WTC11 (cell line): ENCODE data around the gene FUBP3. TPM values are rescaled to one million over a fixed set of nuclear protein-coding genes. Genes with fewer than 3 reads are reported as not detected.

ENCODE experiments used
- ATAC-seq: fragments of 200-7000 bp; cut with Tn5 transposase; 2 replicates; pipeline ENCODE4 v1.10.0; 2021; ENCODE audit warnings: mild to moderate bottlenecking, moderate library complexity
- CTCF ChIA-PET: fragments of 300-600 bp; sonication (Branson Sonifier 250); formaldehyde crosslinking; loops from one replicate; lab custom pipeline; 2021; ENCODE audit warnings: antibody characterized with exemption; lab: Charles Lee
- POLR2A ChIA-PET: fragments of 350-600 bp; sonication (Branson Sonifier 250); formaldehyde crosslinking; loops from one replicate; lab custom pipeline; 2021; ENCODE audit warnings: antibody characterized with exemption; lab: Charles Lee
- DNase-seq: peaks from one replicate; pipeline ENCODE4 v3.0.0; 2021; ENCODE audit warnings: low spot score
- H3K27ac Mint-ChIP-seq: 2 replicates; pipeline ENCODE4 v1.8.0; 2021; ENCODE audit warnings: mixed read lengths
- H3K27me3 Mint-ChIP-seq: 2 replicates; pipeline ENCODE4 v1.8.0; 2021; ENCODE audit warnings: low read depth, mild to moderate bottlenecking, moderate library complexity, mixed read lengths
- H3K36me3 Mint-ChIP-seq: 2 replicates; pipeline ENCODE4 v1.8.0; 2021; ENCODE audit warnings: mixed read lengths
- H3K4me1 Mint-ChIP-seq: 2 replicates; pipeline ENCODE4 v1.8.0; 2022; ENCODE audit warnings: mixed read lengths
- H3K4me3 Mint-ChIP-seq: 2 replicates; pipeline ENCODE4 v1.8.0; 2021; ENCODE audit warnings: mild to moderate bottlenecking, moderate library complexity, mixed read lengths
- H3K9me3 Mint-ChIP-seq: 2 replicates; pipeline ENCODE4 v1.8.0; 2021; ENCODE audit warnings: mixed read lengths
- ATF6 ChIP-seq: sonication (generic); formaldehyde crosslinking; IDR thresholded peaks from 2 replicates; pipeline ENCODE4 v1.8.1; 2023; ENCODE audit warnings: mild to moderate bottlenecking, missing genetic modification reagents
- ELF4 ChIP-seq: sonication (generic); formaldehyde crosslinking; IDR thresholded peaks from 2 replicates; pipeline ENCODE4 v1.8.1; 2022; ENCODE audit warnings: low read depth, mild to moderate bottlenecking, moderate library complexity, missing genetic modification reagents
- ESRRA ChIP-seq: sonication (generic); formaldehyde crosslinking; IDR thresholded peaks from 2 replicates; pipeline ENCODE4 v1.8.1; 2022; ENCODE audit warnings: mild to moderate bottlenecking, missing genetic modification reagents, borderline replicate concordance
- FOXP1 ChIP-seq: sonication (generic); formaldehyde crosslinking; IDR thresholded peaks from 2 replicates; pipeline ENCODE4 v1.8.0; 2022; ENCODE audit warnings: missing genetic modification reagents, mild to moderate bottlenecking, moderate library complexity, borderline replicate concordance
- HMGA2 ChIP-seq: fragments of 250-450 bp; sonication (Bioruptor Pico); IDR thresholded peaks from 2 replicates; pipeline ENCODE4 v1.4.0; 2021; ENCODE audit warnings: mild to moderate bottlenecking, moderate library complexity
- JAZF1 ChIP-seq: fragments of 250-450 bp; sonication (Bioruptor Pico); IDR thresholded peaks from 2 replicates; pipeline ENCODE4 v1.9.0; 2021; ENCODE audit warnings: moderate library complexity, mild to moderate bottlenecking, inconsistent platforms
- JUN ChIP-seq: sonication (generic); formaldehyde crosslinking; IDR thresholded peaks from 2 replicates; pipeline ENCODE4 v1.8.0; 2023; ENCODE audit warnings: mild to moderate bottlenecking, missing genetic modification reagents
- KAT7 ChIP-seq: sonication (generic); formaldehyde crosslinking; IDR thresholded peaks from 2 replicates; pipeline ENCODE4 v1.8.1; 2023; ENCODE audit warnings: missing genetic modification reagents, mild to moderate bottlenecking, borderline replicate concordance
- NFYB ChIP-seq: sonication (generic); formaldehyde crosslinking; conservative IDR thresholded peaks from 2 replicates; pipeline ENCODE4 v1.8.0; 2022; ENCODE audit warnings: low read depth, missing genetic modification reagents
- TCF7 ChIP-seq: sonication (generic); formaldehyde crosslinking; IDR thresholded peaks from 2 replicates; pipeline ENCODE4 v1.8.0; 2022; ENCODE audit warnings: mild to moderate bottlenecking, low read depth, missing genetic modification reagents, moderate library complexity
- ZNF263 ChIP-seq: sonication (generic); formaldehyde crosslinking; IDR thresholded peaks from 2 replicates; pipeline ENCODE4 v1.8.1; 2022; ENCODE audit warnings: low read depth, mild to moderate bottlenecking, moderate library complexity, missing genetic modification reagents
- ZNF396 ChIP-seq: fragments of 250-450 bp; sonication (Bioruptor Pico); IDR thresholded peaks from 2 replicates; pipeline ENCODE4 v1.8.0; 2021; ENCODE audit warnings: mild to moderate bottlenecking, moderate library complexity, borderline replicate concordance
- ZNF671 ChIP-seq: fragments of 250-450 bp; sonication (Bioruptor Pico); IDR thresholded peaks from 2 replicates; pipeline ENCODE4 v1.8.0; 2021; ENCODE audit warnings: mild to moderate bottlenecking
- total RNA-seq: library from RNA; stranded (reverse); gene quantifications from 3 replicates; pipeline ENCODE4 v1.2.3, GENCODE V29; 2021
- TF ChIP-seq, protein P1 (sequence below): sonication (generic); formaldehyde crosslinking; conservative IDR thresholded peaks from 2 replicates; pipeline ENCODE4 v1.8.1; 2023; ENCODE audit warnings: mild to moderate bottlenecking, low read depth, missing genetic modification reagents, moderate library complexity
- TF ChIP-seq, protein P2 (sequence below): sonication (generic); formaldehyde crosslinking; IDR thresholded peaks from 2 replicates; pipeline ENCODE4 v1.8.0; 2023; ENCODE audit warnings: missing genetic modification reagents, mild to moderate bottlenecking, borderline replicate concordance

The FUBP3 gene
- total RNA-seq, 1 experiment from 2014 or later: 83.0 TPM

DNA sequence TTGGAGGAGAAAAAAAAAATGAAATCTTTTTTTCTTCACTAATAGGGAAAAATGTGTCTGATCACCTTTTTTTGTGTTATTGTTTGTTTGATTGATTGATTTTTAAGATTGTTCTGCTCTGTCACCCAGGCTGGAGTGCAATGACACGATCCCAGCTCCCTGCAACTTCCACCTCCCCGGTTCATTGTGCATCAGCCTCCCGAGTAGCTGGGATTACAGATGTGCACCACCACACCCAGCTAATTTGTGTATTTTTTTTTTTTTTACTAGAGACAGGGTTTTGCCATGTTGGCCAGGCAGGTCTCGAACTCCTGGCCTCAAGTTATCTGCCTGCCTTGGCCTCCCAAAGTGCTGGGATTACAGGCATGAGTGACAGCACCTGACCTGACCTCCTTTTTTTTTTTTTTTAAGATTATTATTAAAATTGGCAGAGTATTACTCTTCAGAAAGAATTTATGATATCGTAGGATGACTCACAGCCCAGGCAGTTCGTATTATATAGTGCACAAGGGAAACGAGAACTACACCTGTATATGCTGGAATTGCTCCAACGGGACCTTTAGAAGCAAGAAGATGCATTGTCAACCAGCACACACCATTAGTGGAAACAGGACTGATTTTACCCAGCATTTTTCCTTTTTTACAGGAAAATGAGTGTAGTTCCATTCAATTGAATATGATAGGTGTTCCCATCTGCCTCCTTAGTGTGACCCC lies 27.7 kb downstream of the FUBP3 start:
- Mint-ChIP-seq H3K9me3 (no peaks in the 10 kb centered on the region), H3K27ac (no peak overlapping the region), H3K27me3 (no peaks in the 10 kb centered on the region), H3K36me3 (peaks cover 17% of the 10 kb centered on the region), H3K4me1 (peaks cover 6% of the 10 kb centered on the region)
- ATAC-seq (no peak), DNase-seq (no peak)
- ChIA-PET CTCF (no interaction called here), POLR2A (interaction anchor here (0.7 kb wide), 1 partner anchor 23 kb away, joined by 4 read pairs; no protein-coding TSS in a partner anchor)
- TF ChIP-seq ELF4 (CRISPR knock-in tag) (no peak), ZNF396 (no peak), NFYB (CRISPR knock-in tag) (no peak), HMGA2 (no peak), ZNF671 (no peak), ZNF263 (no peak), ESRRA (no peak), JAZF1 (CRISPR knock-in tag) (no peak), JUN (CRISPR knock-in tag) (no peak), ATF6 (CRISPR knock-in tag) (no peak), FOXP1 (CRISPR knock-in tag) (no peak)
- TF ChIP-seq, all 79 proteins: peak for 0
- no peak overlapping the region for H3K4me3 Mint-ChIP-seq

- H3K27me3 Mint-ChIP-seq: no peaks in the 10 kb centered on the region
- ChIA-PET CTCF (interaction anchor here (1.5 kb wide), 1 partner anchor 147 kb away, joined by 4 read pairs; no protein-coding TSS in a partner anchor), POLR2A (no interaction called here)
- H3K4me1 Mint-ChIP-seq: peaks cover 6% of the 10 kb centered on the region
- TF ChIP-seq TCF7 (CRISPR knock-in tag) (no peak), KAT7 (no peak)
- TF ChIP-seq, protein P1, sequence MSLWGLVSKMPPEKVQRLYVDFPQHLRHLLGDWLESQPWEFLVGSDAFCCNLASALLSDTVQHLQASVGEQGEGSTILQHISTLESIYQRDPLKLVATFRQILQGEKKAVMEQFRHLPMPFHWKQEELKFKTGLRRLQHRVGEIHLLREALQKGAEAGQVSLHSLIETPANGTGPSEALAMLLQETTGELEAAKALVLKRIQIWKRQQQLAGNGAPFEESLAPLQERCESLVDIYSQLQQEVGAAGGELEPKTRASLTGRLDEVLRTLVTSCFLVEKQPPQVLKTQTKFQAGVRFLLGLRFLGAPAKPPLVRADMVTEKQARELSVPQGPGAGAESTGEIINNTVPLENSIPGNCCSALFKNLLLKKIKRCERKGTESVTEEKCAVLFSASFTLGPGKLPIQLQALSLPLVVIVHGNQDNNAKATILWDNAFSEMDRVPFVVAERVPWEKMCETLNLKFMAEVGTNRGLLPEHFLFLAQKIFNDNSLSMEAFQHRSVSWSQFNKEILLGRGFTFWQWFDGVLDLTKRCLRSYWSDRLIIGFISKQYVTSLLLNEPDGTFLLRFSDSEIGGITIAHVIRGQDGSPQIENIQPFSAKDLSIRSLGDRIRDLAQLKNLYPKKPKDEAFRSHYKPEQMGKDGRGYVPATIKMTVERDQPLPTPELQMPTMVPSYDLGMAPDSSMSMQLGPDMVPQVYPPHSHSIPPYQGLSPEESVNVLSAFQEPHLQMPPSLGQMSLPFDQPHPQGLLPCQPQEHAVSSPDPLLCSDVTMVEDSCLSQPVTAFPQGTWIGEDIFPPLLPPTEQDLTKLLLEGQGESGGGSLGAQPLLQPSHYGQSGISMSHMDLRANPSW (CRISPR knock-in tag): no peak
- TF ChIP-seq, protein P2, sequence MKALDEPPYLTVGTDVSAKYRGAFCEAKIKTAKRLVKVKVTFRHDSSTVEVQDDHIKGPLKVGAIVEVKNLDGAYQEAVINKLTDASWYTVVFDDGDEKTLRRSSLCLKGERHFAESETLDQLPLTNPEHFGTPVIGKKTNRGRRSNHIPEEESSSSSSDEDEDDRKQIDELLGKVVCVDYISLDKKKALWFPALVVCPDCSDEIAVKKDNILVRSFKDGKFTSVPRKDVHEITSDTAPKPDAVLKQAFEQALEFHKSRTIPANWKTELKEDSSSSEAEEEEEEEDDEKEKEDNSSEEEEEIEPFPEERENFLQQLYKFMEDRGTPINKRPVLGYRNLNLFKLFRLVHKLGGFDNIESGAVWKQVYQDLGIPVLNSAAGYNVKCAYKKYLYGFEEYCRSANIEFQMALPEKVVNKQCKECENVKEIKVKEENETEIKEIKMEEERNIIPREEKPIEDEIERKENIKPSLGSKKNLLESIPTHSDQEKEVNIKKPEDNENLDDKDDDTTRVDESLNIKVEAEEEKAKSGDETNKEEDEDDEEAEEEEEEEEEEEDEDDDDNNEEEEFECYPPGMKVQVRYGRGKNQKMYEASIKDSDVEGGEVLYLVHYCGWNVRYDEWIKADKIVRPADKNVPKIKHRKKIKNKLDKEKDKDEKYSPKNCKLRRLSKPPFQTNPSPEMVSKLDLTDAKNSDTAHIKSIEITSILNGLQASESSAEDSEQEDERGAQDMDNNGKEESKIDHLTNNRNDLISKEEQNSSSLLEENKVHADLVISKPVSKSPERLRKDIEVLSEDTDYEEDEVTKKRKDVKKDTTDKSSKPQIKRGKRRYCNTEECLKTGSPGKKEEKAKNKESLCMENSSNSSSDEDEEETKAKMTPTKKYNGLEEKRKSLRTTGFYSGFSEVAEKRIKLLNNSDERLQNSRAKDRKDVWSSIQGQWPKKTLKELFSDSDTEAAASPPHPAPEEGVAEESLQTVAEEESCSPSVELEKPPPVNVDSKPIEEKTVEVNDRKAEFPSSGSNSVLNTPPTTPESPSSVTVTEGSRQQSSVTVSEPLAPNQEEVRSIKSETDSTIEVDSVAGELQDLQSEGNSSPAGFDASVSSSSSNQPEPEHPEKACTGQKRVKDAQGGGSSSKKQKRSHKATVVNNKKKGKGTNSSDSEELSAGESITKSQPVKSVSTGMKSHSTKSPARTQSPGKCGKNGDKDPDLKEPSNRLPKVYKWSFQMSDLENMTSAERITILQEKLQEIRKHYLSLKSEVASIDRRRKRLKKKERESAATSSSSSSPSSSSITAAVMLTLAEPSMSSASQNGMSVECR (CRISPR knock-in tag): no peak
- H3K27ac Mint-ChIP-seq: peak overlapping the region; percentile 55; the same call in 1 of the 2 replicates
- H3K36me3 Mint-ChIP-seq: peaks cover 18% of the 10 kb centered on the region
- ATAC-seq (no peak), DNase-seq (no peak)
- H3K4me3 Mint-ChIP-seq: no peak overlapping the region
- no peaks in the 10 kb centered on the region for H3K9me3 Mint-ChIP-seq
These were observed 28.5 kb downstream of the FUBP3 start for GRCh38 chr9:130607640-130608420.
